Activated T-cell treated with anti-CD3 and anti-CD28 coated beads, Interleukin-2, amount 50 U/mL, for 24 hours (primary cell): Measurements from ENCODE around the gene BCL2L2.
A peak's percentile ranks its signal among the peaks of the same experiment; 100 is the strongest.

Experiments used
- DNase-seq: peaks from one replicate; pipeline ENCODE4 v3.0.0-alpha.2; 2020
- H3K27ac Mint-ChIP-seq: 2 replicates; pipeline ENCODE4 v1.8.0; 2020; ENCODE audit warnings: mild to moderate bottlenecking, mixed read lengths
- H3K27me3 Mint-ChIP-seq: 2 replicates; pipeline ENCODE4 v1.8.0; 2020; ENCODE audit warnings: mixed read lengths
- H3K36me3 Mint-ChIP-seq: 2 replicates; pipeline ENCODE4 v1.8.0; 2020; ENCODE audit warnings: low read depth, mixed read lengths
- H3K4me1 Mint-ChIP-seq: 2 replicates; pipeline ENCODE4 v1.8.0; 2020; ENCODE audit warnings: low read depth, mixed read lengths
- H3K4me3 Mint-ChIP-seq: 2 replicates; pipeline ENCODE4 v1.8.0; 2020; ENCODE audit warnings: mild to moderate bottlenecking, moderate library complexity, mixed read lengths
- H3K9me3 Mint-ChIP-seq: 2 replicates; pipeline ENCODE4 v1.8.0; 2020; ENCODE audit warnings: mixed read lengths

The BCL2L2 gene

GRCh38 chr14:23294734-23295561 is 11.7 kb upstream of the BCL2L2 start:
- Mint-ChIP-seq H3K4me1 (peaks cover 22% of the 10 kb centered on the region), H3K4me3 (no peak overlapping the region), H3K27ac (peak overlapping the region; percentile 47), H3K9me3 (no peaks in the 10 kb centered on the region), H3K36me3 (peaks cover 41% of the 10 kb centered on the region), H3K27me3 (no peaks in the 10 kb centered on the region)
- peak; percentile 67 for DNase-seq

DNA sequence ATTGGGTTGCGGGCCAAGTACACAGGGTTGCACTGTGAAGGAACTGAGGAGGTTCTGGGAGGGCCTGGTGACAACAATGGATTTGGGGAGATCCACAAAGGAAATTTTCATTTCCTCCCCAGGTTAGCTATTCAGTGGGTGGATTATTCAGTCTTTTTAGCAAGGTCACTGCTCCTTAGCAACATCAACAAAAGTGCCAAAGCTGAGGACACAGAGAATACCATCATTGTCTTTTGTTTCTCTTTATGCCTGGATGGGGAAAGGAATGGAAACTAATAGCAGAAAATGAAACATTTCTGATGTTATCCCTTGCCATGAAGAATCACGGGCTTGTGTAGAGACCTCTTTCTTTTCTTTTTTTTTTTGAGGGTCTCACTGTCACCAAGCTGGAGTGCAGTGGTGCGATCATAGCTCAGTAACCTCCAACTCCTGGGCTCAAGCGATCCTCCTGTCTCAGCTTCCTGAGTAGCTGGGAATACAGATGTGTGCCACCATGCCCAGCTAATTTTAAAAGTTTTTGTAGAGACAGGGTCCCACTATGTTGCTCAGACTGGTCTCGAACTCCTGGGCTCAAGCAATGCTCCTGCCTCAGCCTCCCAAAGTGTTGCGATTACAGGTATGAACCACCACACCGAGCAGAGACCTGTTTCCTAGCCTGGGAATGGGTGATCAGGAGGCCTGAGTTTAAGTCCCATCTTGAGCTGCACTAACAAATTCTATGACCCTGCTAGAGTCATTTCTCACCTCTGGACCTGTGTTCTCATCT is 10.4 kb upstream of the BCL2L2 start:
- Mint-ChIP-seq H3K4me3 (no peak overlapping the region), H3K36me3 (peaks cover 51% of the 10 kb centered on the region), H3K27me3 (no peaks in the 10 kb centered on the region), H3K4me1 (peaks cover 32% of the 10 kb centered on the region), H3K9me3 (no peaks in the 10 kb centered on the region), H3K27ac (no peak overlapping the region)
- DNase-seq: no peak

DNA sequence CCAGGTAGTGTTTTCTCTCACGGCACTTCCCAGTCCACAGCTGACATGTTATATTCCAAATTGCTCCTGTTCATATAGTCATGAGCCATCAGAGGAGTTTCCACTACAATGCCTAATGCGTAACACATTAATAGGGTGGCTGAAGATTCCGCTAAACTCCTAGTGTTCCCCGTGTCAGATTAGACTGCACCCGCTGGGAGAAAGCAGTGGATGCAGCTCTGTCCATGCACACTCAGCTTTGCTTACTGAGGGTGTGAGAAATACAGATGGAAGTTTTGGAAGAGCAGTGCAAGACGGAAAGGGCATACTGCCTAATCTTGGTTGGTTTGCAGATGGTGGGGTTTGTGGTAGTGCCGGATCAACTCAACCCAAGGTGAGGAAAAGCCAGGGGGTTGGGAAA is 9.5 kb upstream of the BCL2L2 start:
- no peaks in the 10 kb centered on the region for H3K9me3 Mint-ChIP-seq
- H3K36me3 Mint-ChIP-seq: peaks cover 49% of the 10 kb centered on the region
- peak overlapping the region; percentile 20 for H3K27ac Mint-ChIP-seq

GRCh38 chr14:23297611-23298277 is 8.9 kb upstream of the BCL2L2 start:
- peak overlapping the region; percentile 20 for H3K27ac Mint-ChIP-seq
- no peaks in the 10 kb centered on the region for H3K27me3 Mint-ChIP-seq
- no peaks in the 10 kb centered on the region for H3K9me3 Mint-ChIP-seq
- H3K4me1 Mint-ChIP-seq: peaks cover 36% of the 10 kb centered on the region
- DNase-seq: no peak
- H3K4me3 Mint-ChIP-seq: no peak overlapping the region
- peaks cover 52% of the 10 kb centered on the region for H3K36me3 Mint-ChIP-seq

More for the DNA sequence above, 9.5 kb upstream of the BCL2L2 start:
- no peaks in the 10 kb centered on the region for H3K27me3 Mint-ChIP-seq
- no peak for DNase-seq
- no peak overlapping the region for H3K4me3 Mint-ChIP-seq
- peaks cover 32% of the 10 kb centered on the region for H3K4me1 Mint-ChIP-seq

GRCh38 chr14:23299211-23299957 is 7.2 kb upstream of the BCL2L2 start:
- Mint-ChIP-seq H3K27ac (peak overlapping the region; percentile 97), H3K9me3 (no peaks in the 10 kb centered on the region), H3K36me3 (peaks cover 53% of the 10 kb centered on the region), H3K4me1 (peaks cover 37% of the 10 kb centered on the region), H3K27me3 (no peaks in the 10 kb centered on the region), H3K4me3 (peak overlapping the region; percentile 87)
- no peak for DNase-seq

DNA sequence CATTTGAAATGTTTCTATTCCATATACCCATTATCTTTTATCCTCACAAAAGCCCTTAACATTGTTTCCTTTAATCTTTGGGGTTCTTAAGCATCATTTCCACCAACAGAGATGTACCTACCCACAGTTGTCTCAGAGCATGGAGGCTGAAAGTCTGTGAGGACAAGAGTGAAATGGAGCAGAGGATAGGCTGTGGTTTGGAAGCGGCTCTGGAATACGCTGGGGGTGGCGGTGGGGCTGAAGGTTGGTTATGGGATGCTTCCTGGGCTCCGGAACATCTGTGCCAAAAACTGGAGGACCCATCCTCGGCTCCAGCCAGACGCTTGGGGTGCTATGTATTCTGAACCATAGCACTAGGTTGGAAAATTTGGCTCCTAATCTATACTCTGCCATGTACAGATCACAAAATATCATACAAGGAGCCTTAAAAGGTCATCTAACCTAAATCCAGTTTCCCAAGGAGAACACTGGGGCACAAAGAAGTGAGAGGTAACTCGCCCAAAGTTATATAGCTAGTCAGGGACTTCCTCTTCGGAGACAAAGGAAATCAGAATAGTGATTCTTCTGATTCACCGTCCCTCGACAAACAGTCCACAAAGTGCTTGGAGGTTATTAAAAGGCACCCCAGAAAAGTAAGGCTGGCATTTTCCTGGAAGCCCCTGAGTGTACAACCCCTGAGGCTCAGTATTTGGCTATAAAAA is 6.5 kb upstream of the BCL2L2 start:
- Mint-ChIP-seq H3K27me3 (no peaks in the 10 kb centered on the region), H3K9me3 (no peaks in the 10 kb centered on the region), H3K36me3 (peaks cover 53% of the 10 kb centered on the region), H3K27ac (peak overlapping the region; percentile 97), H3K4me3 (peak overlapping the region; percentile 87), H3K4me1 (peaks cover 32% of the 10 kb centered on the region)
- DNase-seq: no peak

GRCh38 chr14:23300687-23301223 is 5.9 kb upstream of the BCL2L2 start:
- H3K36me3 Mint-ChIP-seq: peaks cover 50% of the 10 kb centered on the region
- peak overlapping the region; percentile 87 for H3K4me3 Mint-ChIP-seq
- H3K4me1 Mint-ChIP-seq: peaks cover 29% of the 10 kb centered on the region
- DNase-seq: peak; percentile 46
- H3K27me3 Mint-ChIP-seq: peaks cover 4% of the 10 kb centered on the region
- H3K27ac Mint-ChIP-seq: peak overlapping the region; percentile 97
- H3K9me3 Mint-ChIP-seq: no peaks in the 10 kb centered on the region

DNA sequence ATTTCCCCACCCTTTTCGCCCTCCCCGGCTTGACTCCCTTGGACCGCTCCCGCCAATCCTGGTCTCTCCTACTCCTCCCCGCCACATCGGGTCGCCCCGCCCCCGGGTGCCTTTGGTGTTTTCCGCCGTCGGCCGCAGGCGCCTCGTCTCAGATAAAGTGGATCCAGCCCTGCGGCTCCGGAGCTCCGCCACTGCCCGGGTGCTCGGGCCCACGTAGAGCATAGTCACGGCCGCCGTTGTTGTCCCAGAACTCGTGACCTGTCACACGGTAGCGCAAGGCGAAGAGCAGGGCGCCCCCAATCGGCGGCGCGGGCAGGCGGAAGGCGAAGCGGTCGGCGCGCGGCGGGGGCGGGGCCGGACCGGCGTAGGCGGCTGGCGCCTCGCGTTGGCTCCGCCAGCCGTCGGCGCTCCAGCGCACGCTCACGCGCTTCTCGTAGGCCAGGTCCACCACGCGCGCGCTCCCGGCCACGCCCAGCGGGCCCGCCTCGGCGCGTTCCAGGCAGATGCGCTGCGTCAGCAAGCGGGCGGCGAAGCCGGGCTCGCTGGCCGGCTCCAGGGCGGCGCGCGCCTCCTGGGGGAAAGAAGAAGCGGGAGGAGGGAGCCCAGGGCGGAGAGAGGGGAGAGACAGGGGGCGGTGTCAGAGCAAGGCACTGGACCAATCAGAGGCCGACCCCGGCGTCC is 5.2 kb upstream of the BCL2L2 start:
- Mint-ChIP-seq H3K4me1 (peaks cover 29% of the 10 kb centered on the region), H3K27me3 (peaks cover 11% of the 10 kb centered on the region), H3K9me3 (no peaks in the 10 kb centered on the region), H3K27ac (peak overlapping the region; percentile 97), H3K36me3 (peaks cover 46% of the 10 kb centered on the region), H3K4me3 (peak overlapping the region; percentile 97)
- DNase-seq: peak; percentile 99

- peaks cover 41% of the 10 kb centered on the region for H3K36me3 Mint-ChIP-seq
- H3K27me3 Mint-ChIP-seq: peaks cover 14% of the 10 kb centered on the region
- peaks cover 29% of the 10 kb centered on the region for H3K4me1 Mint-ChIP-seq
- peak overlapping the region; percentile 97 for H3K27ac Mint-ChIP-seq
- peak overlapping the region; percentile 97 for H3K4me3 Mint-ChIP-seq
- no peaks in the 10 kb centered on the region for H3K9me3 Mint-ChIP-seq
- DNase-seq: no peak
These were observed 4.7 kb upstream of the BCL2L2 start for GRCh38 chr14:23301969-23302289.

DNA sequence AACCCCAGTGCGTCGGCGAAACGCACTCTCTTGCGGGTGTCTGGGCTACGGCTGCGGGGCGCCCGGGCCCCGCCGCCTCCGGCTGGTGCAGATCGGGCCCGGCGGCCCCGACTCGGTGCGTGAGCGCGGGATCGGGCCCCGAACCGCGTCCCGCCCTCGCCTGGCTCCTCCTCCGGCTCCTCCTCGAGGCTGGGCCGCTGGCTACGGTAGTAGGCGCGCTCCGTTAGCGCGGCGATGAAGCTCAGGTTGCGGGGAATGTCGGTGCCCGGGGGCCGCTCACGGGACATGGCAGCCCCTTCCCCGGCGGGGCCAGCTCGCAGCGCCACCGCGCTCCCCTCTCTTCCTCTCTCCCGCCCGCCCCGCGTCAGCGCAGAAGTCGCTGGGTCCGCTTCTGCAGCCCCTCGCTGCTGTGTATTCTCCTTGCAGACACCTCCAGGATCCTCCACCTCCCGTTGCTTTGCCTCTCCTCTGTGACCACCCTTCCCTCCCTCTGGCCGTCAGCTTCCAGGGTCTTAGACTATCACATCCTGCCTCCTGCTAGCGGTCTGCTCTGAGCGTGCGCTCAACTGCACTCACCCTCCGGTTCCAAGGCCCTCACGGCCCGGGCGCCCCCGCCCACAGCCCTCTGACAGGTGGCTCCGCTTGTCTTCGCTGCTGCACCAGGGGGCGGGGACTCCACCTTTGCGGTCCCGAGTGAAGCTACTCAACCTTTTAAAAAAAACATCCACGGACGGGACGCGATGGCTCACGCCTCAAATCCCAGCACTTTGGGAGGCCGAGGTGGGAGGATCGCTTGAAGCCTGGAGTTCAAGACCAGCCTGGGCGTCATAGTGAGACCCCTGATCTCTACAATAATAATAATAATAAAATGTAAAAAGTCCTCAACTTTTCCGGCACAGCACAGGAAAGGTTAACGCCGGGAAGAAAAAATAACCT is 4.1 kb upstream of the BCL2L2 start, which contains the start of gene PPP1R3E:
TSS of gene PPP1R3E (minus strand) at position 570 of the 936 bp plus-strand sequence. CDS start at position 287, 283 bp downstream.
- Mint-ChIP-seq H3K36me3 (peaks cover 35% of the 10 kb centered on the region), H3K4me1 (peaks cover 29% of the 10 kb centered on the region), H3K27ac (peak within 1 kb of the TSS; percentile 99), H3K4me3 (peak within 1 kb of the TSS; percentile 97), H3K27me3 (peaks cover 20% of the 10 kb centered on the region), H3K9me3 (no peaks in the 10 kb centered on the region)
- peak; percentile 89 for DNase-seq

DNA sequence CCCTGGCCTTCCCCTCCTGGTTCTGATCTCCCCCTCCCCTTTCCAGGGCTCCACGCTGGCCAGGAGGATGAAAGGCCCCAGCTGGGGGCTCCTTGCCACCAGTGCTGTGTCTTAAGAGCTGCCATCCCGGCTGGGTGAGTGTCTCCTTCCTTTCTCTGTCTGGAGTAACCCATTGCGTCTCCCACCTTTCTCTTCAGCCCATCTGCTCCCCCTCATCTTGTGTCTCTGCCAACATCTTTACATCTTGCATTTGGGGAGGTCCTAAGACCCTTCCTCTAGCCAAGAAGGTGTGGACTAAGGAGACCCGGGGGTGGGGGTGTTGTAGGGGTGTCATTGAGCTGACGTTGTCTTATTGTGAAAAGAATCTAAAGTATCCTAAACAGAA is 505 bp downstream of the BCL2L2 start:
- no peak for DNase-seq
- peaks cover 37% of the 10 kb centered on the region for H3K27me3 Mint-ChIP-seq
- no peak overlapping the region for H3K4me3 Mint-ChIP-seq
- H3K9me3 Mint-ChIP-seq: no peaks in the 10 kb centered on the region
- no peak overlapping the region for H3K27ac Mint-ChIP-seq
- H3K36me3 Mint-ChIP-seq: peaks cover 3% of the 10 kb centered on the region
- peaks cover 12% of the 10 kb centered on the region for H3K4me1 Mint-ChIP-seq
